Measurements from ENCODE around the gene KCTD1. TPM values are rescaled to one million over a fixed set of nuclear protein-coding genes. Genes with fewer than 3 reads are reported as not detected.

The KCTD1 gene
- total RNA-seq, 2 experiments from 2014 or later, result 4.1 to 5.6 TPM

GRCh38 chr18:26493021-26493420 lies 55.3 kb downstream of the KCTD1 start:
- DNase-seq (no peak), ATAC-seq (no peak)
- CTCF ChIA-PET, result no interaction called here
- Mint-ChIP-seq H3K36me3 (no peaks in the 10 kb centered on the region), H3K4me3 (no peak overlapping the region), H3K4me1 (no peaks in the 10 kb centered on the region), H3K9me3 (ENCODE audit: low read depth) (no peaks in the 10 kb centered on the region), H3K27me3 (no peaks in the 10 kb centered on the region), H3K27ac (no peak overlapping the region)

- H3K9me3 Mint-ChIP-seq (ENCODE audit: low read depth), result no peaks in the 10 kb centered on the region
- H3K4me3 Mint-ChIP-seq, result no peak overlapping the region
- ATAC-seq (no peak), DNase-seq (no peak)
- peaks cover 3% of the 10 kb centered on the region for H3K4me1 Mint-ChIP-seq
- H3K27me3 Mint-ChIP-seq, result no peaks in the 10 kb centered on the region
- CTCF ChIA-PET, result no interaction called here
- no peaks in the 10 kb centered on the region for H3K36me3 Mint-ChIP-seq
- H3K27ac Mint-ChIP-seq, result no peak overlapping the region
Measured at GRCh38 chr18:26491194-26491816, 57.0 kb downstream of the KCTD1 start.

- no peak overlapping the region for H3K27ac Mint-ChIP-seq
- no peaks in the 10 kb centered on the region for H3K9me3 Mint-ChIP-seq (ENCODE audit: low read depth)
- CTCF ChIA-PET, result no interaction called here
- H3K36me3 Mint-ChIP-seq, result no peaks in the 10 kb centered on the region
- peaks cover 3% of the 10 kb centered on the region for H3K4me1 Mint-ChIP-seq
- H3K4me3 Mint-ChIP-seq, result no peak overlapping the region
- no peak for ATAC-seq
- no peak for DNase-seq
- no peaks in the 10 kb centered on the region for H3K27me3 Mint-ChIP-seq
Measured at GRCh38 chr18:26489881-26490280, 58.5 kb downstream of the KCTD1 start.

- CTCF ChIA-PET, result interaction anchor here (0.7 kb wide), 1 partner anchor 11 kb away, joined by 3 read pairs; no protein-coding TSS in a partner anchor
- no peaks in the 10 kb centered on the region for H3K9me3 Mint-ChIP-seq (ENCODE audit: low read depth)
- no peaks in the 10 kb centered on the region for H3K36me3 Mint-ChIP-seq
- no peak for DNase-seq
- H3K27me3 Mint-ChIP-seq, result no peaks in the 10 kb centered on the region
- no peak overlapping the region for H3K27ac Mint-ChIP-seq
- peaks cover 3% of the 10 kb centered on the region for H3K4me1 Mint-ChIP-seq
- ATAC-seq, result no peak
- H3K4me3 Mint-ChIP-seq, result no peak overlapping the region
Measured at GRCh38 chr18:26489191-26489590, 59.2 kb downstream of the KCTD1 start.

GRCh38 chr18:26488417-26489009 lies 59.8 kb downstream of the KCTD1 start:
- Mint-ChIP-seq H3K4me3 (no peak overlapping the region), H3K36me3 (no peaks in the 10 kb centered on the region), H3K27ac (no peak overlapping the region), H3K27me3 (no peaks in the 10 kb centered on the region), H3K9me3 (ENCODE audit: low read depth) (no peaks in the 10 kb centered on the region), H3K4me1 (peaks cover 3% of the 10 kb centered on the region)
- CTCF ChIA-PET, result interaction anchor here (0.7 kb wide), 1 partner anchor 11 kb away, joined by 3 read pairs; no protein-coding TSS in a partner anchor
- ATAC-seq (no peak), DNase-seq (no peak)

- ATAC-seq, result no peak
- no peak overlapping the region for H3K27ac Mint-ChIP-seq
- H3K4me3 Mint-ChIP-seq, result no peak overlapping the region
- CTCF ChIA-PET, result interaction anchor here (0.8 kb wide), 1 partner anchor 60 kb away, joined by 3 read pairs; no protein-coding TSS in a partner anchor
- H3K36me3 Mint-ChIP-seq, result no peaks in the 10 kb centered on the region
- no peaks in the 10 kb centered on the region for H3K27me3 Mint-ChIP-seq
- H3K4me1 Mint-ChIP-seq, result peaks cover 3% of the 10 kb centered on the region
- H3K9me3 Mint-ChIP-seq (ENCODE audit: low read depth), result no peaks in the 10 kb centered on the region
- no peak for DNase-seq
Measured at GRCh38 chr18:26487437-26487836, 60.9 kb downstream of the KCTD1 start.

GRCh38 chr18:26483633-26484032 lies 64.7 kb downstream of the KCTD1 start:
- CTCF ChIA-PET, result no interaction called here

GRCh38 chr18:26482569-26482968 lies 65.8 kb downstream of the KCTD1 start:
- no peaks in the 10 kb centered on the region for H3K9me3 Mint-ChIP-seq (ENCODE audit: low read depth)
- H3K36me3 Mint-ChIP-seq, result no peaks in the 10 kb centered on the region
- DNase-seq, result no peak
- no peaks in the 10 kb centered on the region for H3K27me3 Mint-ChIP-seq
- no peak for ATAC-seq
- peaks cover 2% of the 10 kb centered on the region for H3K4me1 Mint-ChIP-seq
- no peak overlapping the region for H3K27ac Mint-ChIP-seq
- CTCF ChIA-PET, result no interaction called here
- H3K4me3 Mint-ChIP-seq, result no peak overlapping the region

More at GRCh38 chr18:26483633-26484032, 64.7 kb downstream of the KCTD1 start:
- Mint-ChIP-seq H3K9me3 (ENCODE audit: low read depth) (no peaks in the 10 kb centered on the region), H3K4me1 (peaks cover 3% of the 10 kb centered on the region), H3K27me3 (no peaks in the 10 kb centered on the region), H3K36me3 (no peaks in the 10 kb centered on the region), H3K4me3 (no peak overlapping the region), H3K27ac (no peak overlapping the region)
- ATAC-seq, result no peak
- DNase-seq, result no peak

- no peaks in the 10 kb centered on the region for H3K36me3 Mint-ChIP-seq
- no peaks in the 10 kb centered on the region for H3K9me3 Mint-ChIP-seq (ENCODE audit: low read depth)
- no peaks in the 10 kb centered on the region for H3K4me1 Mint-ChIP-seq
- CTCF ChIA-PET, result no interaction called here
- H3K4me3 Mint-ChIP-seq, result no peak overlapping the region
- no peak overlapping the region for H3K27ac Mint-ChIP-seq
- no peaks in the 10 kb centered on the region for H3K27me3 Mint-ChIP-seq
- no peak for DNase-seq
- ATAC-seq, result no peak
Measured at GRCh38 chr18:26480897-26481795, 67.2 kb downstream of the KCTD1 start.

- no peak overlapping the region for H3K4me3 Mint-ChIP-seq
- CTCF ChIA-PET, result no interaction called here
- H3K27ac Mint-ChIP-seq, result no peak overlapping the region
- H3K27me3 Mint-ChIP-seq, result no peaks in the 10 kb centered on the region
- ATAC-seq (no peak), DNase-seq (no peak)
- no peaks in the 10 kb centered on the region for H3K9me3 Mint-ChIP-seq (ENCODE audit: low read depth)
- no peaks in the 10 kb centered on the region for H3K4me1 Mint-ChIP-seq
- no peaks in the 10 kb centered on the region for H3K36me3 Mint-ChIP-seq
Measured at GRCh38 chr18:26479681-26480079, 68.7 kb downstream of the KCTD1 start.

GRCh38 chr18:26479065-26479680 lies 69.2 kb downstream of the KCTD1 start:
- H3K36me3 Mint-ChIP-seq, result no peaks in the 10 kb centered on the region
- H3K27ac Mint-ChIP-seq, result no peak overlapping the region
- CTCF ChIA-PET, result no interaction called here

GRCh38 chr18:26477828-26478466 lies 70.4 kb downstream of the KCTD1 start:
- CTCF ChIA-PET, result interaction anchor here (1.0 kb wide), 1 partner anchor 11 kb away, joined by 3 read pairs; no protein-coding TSS in a partner anchor
- no peak overlapping the region for H3K27ac Mint-ChIP-seq

More at GRCh38 chr18:26479065-26479680, 69.2 kb downstream of the KCTD1 start:
- Mint-ChIP-seq H3K4me1 (no peaks in the 10 kb centered on the region), H3K4me3 (no peak overlapping the region), H3K9me3 (ENCODE audit: low read depth) (no peaks in the 10 kb centered on the region), H3K27me3 (no peaks in the 10 kb centered on the region)
- DNase-seq, result no peak
- ATAC-seq, result no peak

GRCh38 chr18:26476697-26477096 lies 71.7 kb downstream of the KCTD1 start:
- Mint-ChIP-seq H3K27me3 (no peaks in the 10 kb centered on the region), H3K27ac (no peak overlapping the region), H3K36me3 (no peaks in the 10 kb centered on the region), H3K9me3 (ENCODE audit: low read depth) (no peaks in the 10 kb centered on the region), H3K4me1 (no peaks in the 10 kb centered on the region), H3K4me3 (no peak overlapping the region)
- CTCF ChIA-PET, result no interaction called here
- DNase-seq (no peak), ATAC-seq (no peak)

More at GRCh38 chr18:26477828-26478466, 70.4 kb downstream of the KCTD1 start:
- Mint-ChIP-seq H3K36me3 (no peaks in the 10 kb centered on the region), H3K9me3 (ENCODE audit: low read depth) (no peaks in the 10 kb centered on the region), H3K27me3 (no peaks in the 10 kb centered on the region), H3K4me3 (no peak overlapping the region), H3K4me1 (no peaks in the 10 kb centered on the region)
- no peak for ATAC-seq
- DNase-seq, result no peak
